Psoas muscle (tissue), 8 donors: ENCODE results near the gene GOLGA6L7. TPM values are rescaled to one million over a fixed set of nuclear protein-coding genes. Genes with fewer than 3 reads are reported as not detected.

Experiments
- ATAC-seq, 4 donors: fragments of 200-7000 bp; cut with Tn5 transposase; one replicate each; pipeline ENCODE4 v1.9.1; 2020; ENCODE audit warnings: moderate library complexity in 3 of 4, mild to moderate bottlenecking in 2 of 4
- DNase-seq, 2 donors: peaks; one replicate each; pipeline ENCODE4 v3.0.0-alpha.2; 2020
- H3K27ac ChIP-seq: fragments of 200-600 bp; one replicate; pipeline ENCODE4 v1.8.0; 2022
- H3K27me3 ChIP-seq, 3 donors: fragments of 200-600 bp in 1 of 3; one replicate each; pipeline versions ENCODE4 v1.6.1 to v1.8.0; 2013 to 2022; ENCODE audit warnings: low read length in 2 of 3, mild to moderate bottlenecking in 2 of 3, moderate library complexity in 1 of 3; ENCODE audit not compliant: insufficient read depth in 3 of 3
- H3K36me3 ChIP-seq, 2 donors: fragments of 200-600 bp in 1 of 2; one replicate each; pipeline versions ENCODE4 v1.6.1 to v1.8.0; 2013 to 2022; ENCODE audit warnings: low read depth in 1 of 2, mild to moderate bottlenecking in 1 of 2, moderate library complexity in 1 of 2; ENCODE audit not compliant: insufficient read depth in 1 of 2
- H3K4me1 ChIP-seq: fragments of 200-600 bp; one replicate; pipeline ENCODE4 v1.8.0; 2022
- H3K4me3 ChIP-seq: fragments of 200-600 bp; one replicate; pipeline ENCODE4 v1.8.0; 2022; ENCODE audit warnings: mild to moderate bottlenecking
- H3K9me3 ChIP-seq: fragments of 200-600 bp; one replicate; pipeline ENCODE4 v1.8.0; 2022
- CTCF ChIP-seq: fragments of 200-600 bp; IDR thresholded peaks from one replicate; pipeline ENCODE4 v1.8.0; 2022; ENCODE audit warnings: antibody characterized with exemption
- WGBS, 3 donors: extraction: QIAGEN DNeasy Blood & Tissue Kit; methylation state at CpG; one replicate each; pipeline versions ENCODE4 v1.1.6 to v1.1.7; 2013; 5-methylcytosine and 5-hydroxymethylcytosine counted together
- intact Hi-C, 2 donors: fragments of 100-400 bp; cut with DNase I; formaldehyde crosslinking; loops; one replicate each; pipeline versions ENCODE4 v1.11.0 to v1.14.2; 2022
- polyA plus RNA-seq, 3 donors: library from polyadenylated mRNA; stranded (reverse); fragments of 200-250 nt; gene quantifications; one replicate each; pipeline ENCODE4 v1.2.3, GENCODE V29; 2013
- total RNA-seq, 4 donors: library from RNA; stranded (reverse); fragmentation: NEBNext Ultra II Directional in 2 of 4; extraction: Animal tissue kit (Norgen Biotek cat#: 25700) in 2 of 4; gene quantifications; one replicate each; pipeline versions ENCODE4 v1.2.1 to v1.2.4, GENCODE V29; 2021 to 2023
- donor health status: healthy with polysubstance abuse.
- donor health status: DM: no; HTN: no; CAD: no; lungs with moderate emphysema.
- donor health status: Bipolar disorder and iron deficiency.
- donor health status: healthy.
- donor health status: DM: yes; HTN: yes; CAD: no.
- donor health status: DM: no; HTN: no; CAD: no.
- donor health status: DM: no; HTN: no; CAD: no.
- donor health status: DM: yes; HTN: yes; CAD: no.

The GOLGA6L7 gene
- total and polyA plus RNA-seq, 7 donors: not detected

GRCh38 chr15:28876845-28877185, 28.4 kb upstream of the GOLGA6L7 start:
- no peak for ATAC-seq
- Histone ChIP-seq H3K9me3 (no peaks in the 10 kb centered on the region), H3K36me3 (no peaks in the 10 kb centered on the region), H3K27me3 (no peaks in the 10 kb centered on the region), H3K4me1 (no peaks in the 10 kb centered on the region), H3K4me3 (no peak overlapping the region), H3K27ac (no peak overlapping the region)
- DNase-seq: no peak
- no peak for TF ChIP-seq CTCF
- intact Hi-C loops: no loop called here
- WGBS, 3 donors: 85 to 88% (median 88%) methylated on average over 8 of the region's 8 CpGs

- no peak overlapping the region for H3K27ac ChIP-seq
- intact Hi-C loops: no loop called here
- H3K9me3 ChIP-seq: no peaks in the 10 kb centered on the region
- no peak for TF ChIP-seq CTCF
- H3K4me1 ChIP-seq: no peaks in the 10 kb centered on the region
- H3K27me3 ChIP-seq: peaks cover 0 to under 1% (median 0%) of the 10 kb centered on the region in 3 donors
- WGBS, 3 donors: 56 to 60% (median 57%) methylated on average over 14 of the region's 14 CpGs
- H3K36me3 ChIP-seq: no peaks in the 10 kb centered on the region
- no peak overlapping the region for H3K4me3 ChIP-seq
- DNase-seq (no peak), ATAC-seq (no peak)
These were observed 27.8 kb upstream of the GOLGA6L7 start for GRCh38 chr15:28876131-28876844.

GRCh38 chr15:28875461-28876000, 27.1 kb upstream of the GOLGA6L7 start:
- ATAC-seq (no peak), DNase-seq (no peak)
- no peak overlapping the region for H3K4me3 ChIP-seq
- peaks cover 0 to 2% (median 0%) of the 10 kb centered on the region in 3 donors for H3K27me3 ChIP-seq
- H3K4me1 ChIP-seq: no peaks in the 10 kb centered on the region
- intact Hi-C loops: no loop called here
- H3K9me3 ChIP-seq: no peaks in the 10 kb centered on the region
- 61 to 69% (median 67%) methylated on average over 4 of the region's 4 CpGs for WGBS, 3 donors
- H3K36me3 ChIP-seq: no peaks in the 10 kb centered on the region
- H3K27ac ChIP-seq: no peak overlapping the region
- TF ChIP-seq CTCF: no peak

- no peak for TF ChIP-seq CTCF
- Histone ChIP-seq H3K9me3 (no peaks in the 10 kb centered on the region), H3K4me3 (no peak overlapping the region), H3K27me3 (peaks cover 0 to 2% (median 0%) of the 10 kb centered on the region in 3 donors), H3K36me3 (no peaks in the 10 kb centered on the region), H3K4me1 (no peaks in the 10 kb centered on the region), H3K27ac (no peak overlapping the region)
- no peak for DNase-seq
- WGBS, 3 donors: 47 to 55% (median 52%) methylated on average over 10 of the region's 10 CpGs
- intact Hi-C loops: no loop called here
- ATAC-seq: no peak
These were observed 25.2 kb upstream of the GOLGA6L7 start for GRCh38 chr15:28873585-28874190.
